GM12878 (cell line): ENCODE data around the gene FXYD3. TPM values are rescaled to one million over a fixed set of nuclear protein-coding genes. Genes with fewer than 3 reads are reported as not detected.
"Not testable (repeated sequence)": the region's sequence is repeated elsewhere in the genome, so short reads cannot be mapped to it uniquely, and the experiment has no call there.

Source experiments
- ATAC-seq: fragments of 200-7000 bp; cut with Tn5 transposase; 3 replicates; pipeline ENCODE4 v1.9.1; 2020; ENCODE audit warnings: mild to moderate bottlenecking, moderate library complexity
- BruUV-seq: library from RNA; stranded (reverse); fragments of 400-500 nt; replicated peaks from 2 replicates; lab custom pipeline; 2021; lab: Mats Ljungman, UMichigan
- CTCF ChIA-PET: fragments of 300-600 bp; sonication (Branson Sonifier 250); formaldehyde crosslinking; extraction: SDS; loops from one replicate; lab custom pipeline; 2021; ENCODE audit warnings: inconsistent platforms; lab: Yijun Ruan, JAX
- POLR2A ChIA-PET: fragments of 350-600 bp; formaldehyde crosslinking; extraction: SDS; loops from one replicate; lab custom pipeline; 2021; ENCODE audit warnings: inconsistent platforms; lab: Charles Lee
- RAD21 ChIA-PET: fragments of 300-600 bp; sonication (Branson Sonifier 250); formaldehyde crosslinking; loops from one replicate; lab custom pipeline; 2023; ENCODE audit warnings: antibody characterized with exemption; ENCODE audit not compliant: unreplicated experiment; lab: Charles Lee
- SMC1A ChIA-PET: fragments of 300-600 bp; sonication (Branson Sonifier 250); formaldehyde crosslinking; loops from one replicate; lab custom pipeline; 2023; ENCODE audit not compliant: unreplicated experiment, uncharacterized antibody; lab: Charles Lee
- DNase-seq: peaks from one replicate; pipeline ENCODE4 v3.0.0-alpha.2; 2011; ENCODE audit warnings: low read depth, low spot score
- FAIRE-seq: peaks from 3 replicates; lab custom pipeline; 2011; peaks lifted over from hg19 to GRCh38; lab: Jason Lieb, UNC
- H2AFZ ChIP-seq: 2 replicates; pipeline ENCODE4 v1.6.0; 2011; ENCODE audit warnings: low read depth, low read length, control low read depth; ENCODE audit not compliant: control insufficient read depth
- H3K27ac ChIP-seq: 2 replicates; pipeline ENCODE4 v1.5.1; 2011; ENCODE audit warnings: control low read depth; ENCODE audit not compliant: control insufficient read depth, insufficient read depth
- H3K27me3 ChIP-seq, 2 experiments: replicated peaks in 1 of 2; 2 replicates each; pipeline versions ENCODE4 v1.6.0 to v1.6.1; 2011; ENCODE audit warnings: low read length in 1 of 2; ENCODE audit not compliant: control insufficient read depth in 2 of 2, insufficient read depth in 2 of 2
- H3K36me3 ChIP-seq, 2 experiments: 2 replicates each; pipeline ENCODE4 v1.5.1; 2011; ENCODE audit warnings: low read length in 1 of 2; ENCODE audit not compliant: control insufficient read depth in 2 of 2, insufficient read depth in 2 of 2
- H3K4me1 ChIP-seq: 2 replicates; pipeline ENCODE4 v1.6.1; 2011; ENCODE audit warnings: mild to moderate bottlenecking, low read length, moderate library complexity, mixed read lengths; ENCODE audit not compliant: control insufficient read depth, insufficient read depth
- H3K4me2 ChIP-seq: 2 replicates; pipeline ENCODE4 v1.6.0; 2011; ENCODE audit warnings: control low read depth; ENCODE audit not compliant: control insufficient read depth, insufficient read depth
- H3K4me3 ChIP-seq: fragments of 200-600 bp; sonication (generic); 2 replicates; pipeline ENCODE4 v1.5.1; 2016
- H3K79me2 ChIP-seq: 2 replicates; pipeline ENCODE4 v1.6.0; 2011; ENCODE audit warnings: low read length; ENCODE audit not compliant: control insufficient read depth, insufficient read depth
- H3K9ac ChIP-seq: 2 replicates; pipeline ENCODE4 v1.8.0; 2011; ENCODE audit warnings: low read length, control low read depth, mixed read lengths; ENCODE audit not compliant: control insufficient read depth, insufficient read depth
- H3K9me3 ChIP-seq: replicated peaks from 3 replicates; pipeline ENCODE4 v1.5.1; 2011; ENCODE audit warnings: mild to moderate bottlenecking, low read length; ENCODE audit not compliant: control insufficient read depth, insufficient read depth
- H4K20me1 ChIP-seq: 2 replicates; pipeline ENCODE4 v1.6.0; 2011; ENCODE audit not compliant: control insufficient read depth, insufficient read depth
- WGBS: methylation state at CpG from one replicate; pipeline ENCODE4 v1.1.6; 2016; ENCODE audit warnings: low lambda C conversion rate; ENCODE audit not compliant: insufficient replicate concordance, insufficient coverage; ENCODE audit errors: missing lambda C conversion rate; 5-methylcytosine and 5-hydroxymethylcytosine counted together
- in situ Hi-C: fragments of 300-500 bp; cut with MboI; formaldehyde crosslinking; loops from 9 replicates; pipeline ENCODE4 v1.14.3; 2018; ENCODE audit warnings: mixed read lengths
- intact Hi-C: fragments of 100-400 bp; cut with micrococcal nuclease; formaldehyde crosslinking; loops from one replicate; pipeline ENCODE4 v1.14.2; 2022; ENCODE audit not compliant: unreplicated experiment
- polyA plus RNA-seq, 11 experiments: library from polyadenylated mRNA; depleted of rRNA in 4 of 11; unstranded in 6 of 11; stranded (reverse) in 5 of 11; fragments of >200 nt; fragmentation: Nextera tagmentation in 4 of 11; fragmentation: Illumina TruSeq in 1 of 11; extraction: Ambion mirVana in 4 of 11; extraction: Trizol in 1 of 11; gene quantifications; 1 replicate in 1 of 11; 2 replicates in 10 of 11; pipeline versions ENCODE4 v1.2.1 to v1.2.3, GENCODE V29; 2011 to 2016; ENCODE audit warnings: inconsistent platforms in 2 of 11, missing spikeins in 2 of 11, low read depth in 1 of 11
- total RNA-seq, 4 experiments: library from RNA; depleted of rRNA in 3 of 4; stranded (reverse); fragments of >200 nt in 3 of 4; fragmentation: Illumina TruSeq in 1 of 4; extraction: Trizol in 1 of 4; gene quantifications; 2 replicates each; pipeline versions ENCODE4 v1.2.1 to v1.2.3, GENCODE V29; 2013 to 2021

FXYD3 gene
- total and polyA plus RNA-seq, 10 of the 15 experiments (the other 5 are each of a cell fraction or from before 2014, with no cell fraction given) = 0.09 to 0.44 TPM; not detected in 8

DNA sequence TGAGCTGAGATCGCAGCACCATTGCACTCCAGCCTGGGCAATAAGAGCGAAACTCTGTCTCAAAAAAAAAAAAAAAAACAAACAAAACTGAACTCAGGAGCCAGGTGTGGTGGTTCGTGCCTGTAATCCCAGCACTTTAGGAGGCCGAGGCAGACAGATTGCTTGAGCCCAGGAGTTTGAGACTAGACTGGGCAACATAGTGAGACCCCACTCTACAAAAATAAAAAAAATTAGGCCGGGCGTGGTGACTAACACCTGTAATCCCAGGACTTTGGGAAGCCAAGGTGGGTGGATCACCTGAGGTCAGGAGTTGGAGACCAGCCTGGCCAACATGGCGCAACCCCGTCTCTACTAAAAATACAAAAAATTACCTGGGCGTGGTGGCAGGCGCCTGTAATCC is 13.7 kb upstream of the FXYD3 start:
- H3K4me1 ChIP-seq, H3K36me3 ChIP-seq, H3K4me2 ChIP-seq, RAD21 ChIA-PET, H3K79me2 ChIP-seq, H4K20me1 ChIP-seq, POLR2A ChIA-PET, DNase-seq, BruUV-seq, H3K27me3 ChIP-seq, H3K9ac ChIP-seq, H2AFZ ChIP-seq, FAIRE-seq, H3K9me3 ChIP-seq, H3K4me3 ChIP-seq, ATAC-seq, H3K27ac ChIP-seq, intact Hi-C loops, SMC1A ChIA-PET, CTCF ChIA-PET, in situ Hi-C loops: not testable (repeated sequence)
- 56% methylated on average over 10 of the region's 10 CpGs for WGBS

DNA sequence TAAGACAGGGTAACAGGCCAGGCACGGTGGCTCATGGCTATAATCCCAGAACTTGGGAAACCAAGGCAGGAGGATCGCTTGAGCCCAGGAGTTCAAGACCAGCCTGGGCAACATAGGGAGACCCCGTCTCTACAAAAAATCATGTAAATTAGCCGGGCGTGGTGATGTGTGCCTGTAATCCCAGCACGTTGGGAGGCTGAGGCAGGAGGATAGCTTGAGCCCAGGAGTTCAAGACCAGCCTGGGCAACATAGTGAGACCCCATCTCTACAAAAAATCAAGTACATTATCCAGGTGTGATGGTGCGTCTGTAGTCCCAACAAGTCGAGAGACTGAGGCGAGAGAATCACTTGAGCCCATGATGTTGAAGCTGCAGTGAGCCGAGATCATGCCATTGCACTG is 12.0 kb upstream of the FXYD3 start:
- H3K79me2 ChIP-seq, H3K36me3 ChIP-seq, ATAC-seq, H4K20me1 ChIP-seq, H3K27me3 ChIP-seq, POLR2A ChIA-PET, H2AFZ ChIP-seq, DNase-seq, in situ Hi-C loops, H3K9ac ChIP-seq, RAD21 ChIA-PET, H3K9me3 ChIP-seq, H3K4me3 ChIP-seq, FAIRE-seq, SMC1A ChIA-PET, intact Hi-C loops, H3K4me1 ChIP-seq, H3K27ac ChIP-seq, H3K4me2 ChIP-seq, BruUV-seq: not testable (repeated sequence)
- WGBS = 9% methylated on average over 10 of the region's 10 CpGs
- CTCF ChIA-PET = interaction anchor here (0.9 kb wide), 1 partner anchor 32 kb away, joined by 3 read pairs; no protein-coding TSS in a partner anchor
